ENCODE data around the gene NUB1.

- no peak for TF ChIP-seq CTCF (IDR thresholded peaks at IDR 0.05)
- no peak for TF ChIP-seq POLR2A (IDR thresholded peaks at IDR 0.05)
These were observed 74.7 kb downstream of the NUB1 start for GRCh38 chr7:151416112-151416940.
